HL-60 (cell line): ENCODE measurements around the gene AKAP11.

Source experiments
- DNase-seq, 2 experiments: peaks; one replicate each; pipeline ENCODE4 v3.0.0-alpha.2; 2010 to 2020; ENCODE audit warnings: low read depth in 1 of 2, low spot score in 1 of 2
- H3K27ac ChIP-seq: fragments of 250-450 bp; sonication (Bioruptor Pico); replicated peaks from 2 replicates; pipeline ENCODE4 v1.5.1; 2020; ENCODE audit warnings: mild to moderate bottlenecking, moderate library complexity
- H3K27me3 ChIP-seq: fragments of 250-450 bp; sonication (Bioruptor Pico); 2 replicates; pipeline ENCODE4 v1.5.1; 2021; ENCODE audit warnings: mild to moderate bottlenecking, moderate library complexity; ENCODE audit not compliant: insufficient read depth, poor library complexity, severe bottlenecking
- H3K4me3 ChIP-seq: replicated peaks from 2 replicates; pipeline ENCODE4 v1.5.1; 2011; ENCODE audit warnings: mild to moderate bottlenecking, control low read depth, low read length; ENCODE audit not compliant: insufficient read depth
- GABPA ChIP-seq: IDR thresholded peaks from 2 replicates; pipeline ENCODE4 v1.6.1; 2012; ENCODE audit warnings: low read depth
- POLR2AphosphoS5 ChIP-seq: IDR thresholded peaks from 2 replicates; pipeline ENCODE4 v1.6.1; 2012; ENCODE audit warnings: low read depth
- REST ChIP-seq: IDR thresholded peaks from 2 replicates; pipeline ENCODE4 v1.6.1; 2012; ENCODE audit warnings: low read depth; ENCODE audit not compliant: insufficient replicate concordance
- SPI1 ChIP-seq: IDR thresholded peaks from 2 replicates; pipeline ENCODE4 v1.6.1; 2012; ENCODE audit warnings: low read depth, mild to moderate bottlenecking, borderline replicate concordance
- TF ChIP-seq, protein P1 (sequence below): IDR thresholded peaks from one replicate; pipeline ENCODE4 v1.5.1; 2011; ENCODE audit warnings: low read length, control low read depth, inconsistent platforms; ENCODE audit not compliant: insufficient read depth

Gene AKAP11

DNA sequence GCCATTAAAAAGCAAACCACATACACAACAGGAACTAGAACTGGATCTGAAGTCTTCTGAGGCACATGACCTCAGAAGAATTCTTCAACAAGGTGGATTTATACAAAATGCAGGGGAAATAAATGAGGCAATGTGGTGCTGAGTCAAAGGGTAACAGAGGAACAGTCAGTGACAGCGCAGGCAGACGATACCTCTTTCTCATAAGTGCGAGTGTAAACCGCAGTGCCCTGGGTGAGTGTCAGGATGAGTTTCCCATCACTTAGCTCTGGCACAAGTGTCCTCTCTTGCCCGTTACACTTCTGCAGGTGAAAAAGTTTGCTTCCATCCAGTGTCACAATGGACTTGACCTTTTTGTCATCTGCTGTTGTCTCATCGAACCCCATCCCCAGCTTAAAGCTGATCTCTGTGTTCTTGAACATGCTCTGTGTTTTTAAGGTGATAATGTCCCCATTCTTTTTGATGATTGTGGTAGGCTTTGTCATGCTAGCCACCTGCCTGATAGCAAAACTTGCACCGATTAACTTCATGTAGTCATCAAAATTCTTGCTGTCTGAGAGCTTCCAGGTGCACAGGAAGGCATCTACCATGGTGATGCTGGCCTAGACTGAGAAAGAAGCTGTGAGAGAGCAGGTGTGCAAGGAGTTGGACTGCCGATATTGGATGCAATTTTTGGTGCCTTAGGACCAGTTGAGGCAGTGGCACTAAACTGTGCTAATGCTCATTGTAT, 97.3 kb downstream of the AKAP11 start:
- no peak overlapping the region for H3K4me3 ChIP-seq
- H3K27me3 ChIP-seq = no peaks in the 10 kb centered on the region
- TF ChIP-seq, protein P1, sequence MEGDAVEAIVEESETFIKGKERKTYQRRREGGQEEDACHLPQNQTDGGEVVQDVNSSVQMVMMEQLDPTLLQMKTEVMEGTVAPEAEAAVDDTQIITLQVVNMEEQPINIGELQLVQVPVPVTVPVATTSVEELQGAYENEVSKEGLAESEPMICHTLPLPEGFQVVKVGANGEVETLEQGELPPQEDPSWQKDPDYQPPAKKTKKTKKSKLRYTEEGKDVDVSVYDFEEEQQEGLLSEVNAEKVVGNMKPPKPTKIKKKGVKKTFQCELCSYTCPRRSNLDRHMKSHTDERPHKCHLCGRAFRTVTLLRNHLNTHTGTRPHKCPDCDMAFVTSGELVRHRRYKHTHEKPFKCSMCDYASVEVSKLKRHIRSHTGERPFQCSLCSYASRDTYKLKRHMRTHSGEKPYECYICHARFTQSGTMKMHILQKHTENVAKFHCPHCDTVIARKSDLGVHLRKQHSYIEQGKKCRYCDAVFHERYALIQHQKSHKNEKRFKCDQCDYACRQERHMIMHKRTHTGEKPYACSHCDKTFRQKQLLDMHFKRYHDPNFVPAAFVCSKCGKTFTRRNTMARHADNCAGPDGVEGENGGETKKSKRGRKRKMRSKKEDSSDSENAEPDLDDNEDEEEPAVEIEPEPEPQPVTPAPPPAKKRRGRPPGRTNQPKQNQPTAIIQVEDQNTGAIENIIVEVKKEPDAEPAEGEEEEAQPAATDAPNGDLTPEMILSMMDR = no peak
- TF ChIP-seq REST = no peak
- no peak for TF ChIP-seq POLR2AphosphoS5
- TF ChIP-seq GABPA = no peak
- no peak for TF ChIP-seq SPI1
- no peak for DNase-seq
- no peak overlapping the region for H3K27ac ChIP-seq

GRCh38 chr13:42370229-42370628, 98.3 kb downstream of the AKAP11 start:
- TF ChIP-seq, protein P1 = no peak
- TF ChIP-seq POLR2AphosphoS5 (no peak), GABPA (no peak), REST (no peak), SPI1 (no peak)
- H3K27ac ChIP-seq = no peak overlapping the region
- no peak overlapping the region for H3K4me3 ChIP-seq
- no peak for DNase-seq
- H3K27me3 ChIP-seq = no peaks in the 10 kb centered on the region
